ENCODE data around the gene USP38.
A peak's percentile ranks its signal among the peaks of the same experiment; 100 is the strongest.
"Not testable (repeated sequence)": the region's sequence is repeated elsewhere in the genome, so short reads cannot be mapped to it uniquely, and the experiment has no call there.

The USP38 gene

GRCh38 chr4:143184503-143185252, at the start of gene USP38:
TSS of gene USP38 (plus strand) at chr4:143184917. CDS start at chr4:143185451, 534 bp downstream.
- DNase-seq = peak; percentile 90 to 91

- DNase-seq = no peak
Observed at GRCh38 chr4:143135358-143135757, 49.4 kb upstream of the USP38 start.

- no peak for DNase-seq
Observed at GRCh38 chr4:143140696-143141095, 44.0 kb upstream of the USP38 start.

GRCh38 chr4:143148521-143148920, 36.2 kb upstream of the USP38 start:
- no peak for DNase-seq

GRCh38 chr4:143156853-143157252, 27.9 kb upstream of the USP38 start:
- DNase-seq = no peak

GRCh38 chr4:143163614-143164013, 21.1 kb upstream of the USP38 start:
- no peak for DNase-seq

- DNase-seq = not testable (repeated sequence)
Observed at GRCh38 chr4:143166722-143167121, 18.0 kb upstream of the USP38 start.

GRCh38 chr4:143178923-143179322, 5.8 kb upstream of the USP38 start:
- no peak for DNase-seq

- DNase-seq = peak in 1 of 2 donors; percentile 16
Observed at GRCh38 chr4:143183513-143184216, 1.1 kb upstream of the USP38 start.

- no peak for DNase-seq
Observed at GRCh38 chr4:143184217-143184502, 557 bp upstream of the USP38 start.

- DNase-seq = peak in 1 of 2 donors; percentile 14
Observed at GRCh38 chr4:143185253-143186107, 763 bp downstream of the USP38 start.

- no peak for DNase-seq
Observed at GRCh38 chr4:143186212-143186611, 1.5 kb downstream of the USP38 start.

- DNase-seq = peak in 1 of 2 donors; percentile 35
Observed at GRCh38 chr4:143186649-143187048, 1.9 kb downstream of the USP38 start.

GRCh38 chr4:143188136-143189088, 3.7 kb downstream of the USP38 start:
- DNase-seq = peak in 1 of 2 donors; percentile 31

GRCh38 chr4:143189528-143189927, 4.8 kb downstream of the USP38 start:
- DNase-seq = no peak

GRCh38 chr4:143195581-143195980, 10.9 kb downstream of the USP38 start:
- DNase-seq = no peak

GRCh38 chr4:143196323-143196722, 11.6 kb downstream of the USP38 start:
- no peak for DNase-seq

- no peak for DNase-seq
Observed at GRCh38 chr4:143199503-143199902, 14.8 kb downstream of the USP38 start.

GRCh38 chr4:143202824-143203223, 18.1 kb downstream of the USP38 start:
- no peak for DNase-seq

GRCh38 chr4:143203577-143203976, 18.9 kb downstream of the USP38 start:
- DNase-seq = no peak

- DNase-seq = no peak
Observed at GRCh38 chr4:143207555-143207954, 22.8 kb downstream of the USP38 start.

GRCh38 chr4:143212566-143212965, 27.8 kb downstream of the USP38 start:
- no peak for DNase-seq
